HCT116 (cell line): ENCODE data around the gene SUN2. TPM values are rescaled to one million over a fixed set of nuclear protein-coding genes. Genes with fewer than 3 reads are reported as not detected.

Experiments
- ATAC-seq: fragments of 200-7000 bp; cut with Tn5 transposase; 2 replicates; pipeline ENCODE4 v1.9.1; 2020; ENCODE audit warnings: mild to moderate bottlenecking, moderate library complexity
- BruUV-seq: library from RNA; stranded (reverse); fragments of 400-500 nt; replicated peaks from 2 replicates; lab custom pipeline; 2021; lab: Mats Ljungman, UMichigan
- CTCF ChIA-PET: fragments of 300-600 bp; sonication (Branson Sonifier 250); formaldehyde crosslinking; loops from one replicate; lab custom pipeline; 2021; ENCODE audit warnings: antibody characterized with exemption; lab: Charles Lee
- POLR2A ChIA-PET: fragments of 300-600, 350-600 bp; sonication (Branson Sonifier 250); formaldehyde crosslinking; loops from one replicate; lab custom pipeline; 2021; ENCODE audit warnings: antibody characterized with exemption; lab: Charles Lee
- RAD21 ChIA-PET, 2 experiments: fragments of 300-600 bp; sonication (Branson Sonifier 250); formaldehyde crosslinking; loops; one replicate each; lab custom pipeline; 2023; ENCODE audit warnings: low total read pairs in 2 of 2; ENCODE audit not compliant: uncharacterized antibody in 2 of 2, unreplicated experiment in 2 of 2, low non-redundant PET in 1 of 2; lab: Charles Lee
- DNase-seq: peaks from one replicate; pipeline ENCODE4 v3.0.0-alpha.2; 2010; ENCODE audit warnings: low read depth, low spot score
- H2AFZ ChIP-seq: fragments of 200-600 bp; shearing (Covaris generic), sonication (generic); 2 replicates; pipeline ENCODE4 v1.6.1; 2017; ENCODE audit warnings: low read depth, mixed run types, mixed read lengths, antibody characterized with exemption, low read length; ENCODE audit not compliant: poor library complexity, severe bottlenecking
- H3K27ac ChIP-seq: 2 replicates; pipeline ENCODE4 v1.5.1; 2012; ENCODE audit warnings: low read depth, low read length
- H3K27me3 ChIP-seq: fragments of 200-600 bp; sonication (generic); 2 replicates; pipeline ENCODE4 v1.6.1; 2016; ENCODE audit warnings: mixed run types, low read length, mixed read lengths; ENCODE audit not compliant: insufficient read depth
- H3K36me3 ChIP-seq, 2 experiments: fragments of 200-500 bp in 1 of 2; fragments of 200-600 bp in 1 of 2; sonication (Bioruptor generic) in 1 of 2; sonication (generic) in 1 of 2; 2 replicates each; pipeline versions ENCODE4 v1.5.1 to v1.6.1; 2014 to 2016; ENCODE audit warnings: low read length in 2 of 2, inconsistent platforms in 1 of 2, mixed read lengths in 1 of 2, mixed run types in 1 of 2; ENCODE audit not compliant: insufficient read depth in 2 of 2, control insufficient read depth in 1 of 2
- H3K4me1 ChIP-seq, 2 experiments: fragments of 200-600 bp in 1 of 2; sonication (generic) in 1 of 2; 2 replicates each; pipeline versions ENCODE4 v1.5.1 to v1.6.1; 2012 to 2017; ENCODE audit warnings: low read length in 2 of 2, inconsistent platforms in 1 of 2, mild to moderate bottlenecking in 1 of 2, mixed read lengths in 1 of 2, mixed run types in 1 of 2, moderate library complexity in 1 of 2; ENCODE audit not compliant: insufficient read depth in 2 of 2, control insufficient read depth in 1 of 2
- H3K4me2 ChIP-seq: fragments of 200-600 bp; sonication (generic); 2 replicates; pipeline ENCODE4 v1.6.1; 2017; ENCODE audit warnings: mixed run types, low read length, mixed read lengths
- H3K4me3 ChIP-seq, 2 experiments: fragments of 200-600 bp in 1 of 2; sonication (generic) in 1 of 2; replicated peaks in 1 of 2; 2 replicates each; pipeline ENCODE4 v1.5.1; 2011 to 2016; ENCODE audit warnings: low read length in 2 of 2, control low read depth in 1 of 2, low read depth in 1 of 2, mild to moderate bottlenecking in 1 of 2, mixed read lengths in 1 of 2, mixed run types in 1 of 2
- H3K79me2 ChIP-seq: fragments of 200-600 bp; sonication (generic); 2 replicates; pipeline ENCODE4 v1.6.1; 2017; ENCODE audit warnings: mild to moderate bottlenecking, mixed run types, low read length, moderate library complexity, mixed read lengths; ENCODE audit not compliant: insufficient read depth
- H3K9ac ChIP-seq: fragments of 200-600 bp; sonication (generic); 2 replicates; pipeline ENCODE4 v1.6.1; 2016; ENCODE audit warnings: low read length, mixed read lengths
- H3K9me2 ChIP-seq: fragments of 200-600 bp; sonication (generic), shearing (Covaris generic); 2 replicates; pipeline ENCODE4 v1.6.1; 2017; ENCODE audit warnings: mixed run types, mild to moderate bottlenecking, moderate library complexity; ENCODE audit not compliant: insufficient read depth
- H3K9me3 ChIP-seq, 2 experiments: fragments of 200-500 bp in 1 of 2; fragments of 200-600 bp in 1 of 2; sonication (Bioruptor generic) in 1 of 2; sonication (generic) in 1 of 2; 2 replicates each; pipeline ENCODE4 v1.6.1; 2014 to 2017; ENCODE audit warnings: low read length in 2 of 2, mixed read lengths in 2 of 2, inconsistent platforms in 1 of 2, low read depth in 1 of 2, mild to moderate bottlenecking in 1 of 2, mixed run types in 1 of 2, moderate library complexity in 1 of 2; ENCODE audit not compliant: control insufficient read depth in 1 of 2, insufficient read depth in 1 of 2
- H4K20me1 ChIP-seq: fragments of 200-600 bp; sonication (generic), shearing (Covaris generic); 2 replicates; pipeline ENCODE4 v1.6.1; 2017; ENCODE audit warnings: mixed run types, mild to moderate bottlenecking, moderate library complexity; ENCODE audit not compliant: insufficient read depth
- ATF3 ChIP-seq: IDR thresholded peaks from 2 replicates; pipeline ENCODE4 v1.6.1; 2012
- CBX3 ChIP-seq: IDR thresholded peaks from 2 replicates; pipeline ENCODE4 v1.6.1; 2012; ENCODE audit warnings: low read depth
- EGR1 ChIP-seq: IDR thresholded peaks from 2 replicates; pipeline ENCODE4 v1.6.1; 2012; ENCODE audit warnings: low read depth
- EZH2 ChIP-seq: fragments of 200-600 bp; sonication (generic); IDR thresholded peaks from 2 replicates; pipeline ENCODE4 v1.6.1; 2017; ENCODE audit warnings: antibody characterized with exemption, mixed run types
- EZH2phosphoT487 ChIP-seq: fragments of 200-600 bp; IDR thresholded peaks from 2 replicates; pipeline ENCODE4 v1.6.1; 2018; ENCODE audit warnings: antibody characterized with exemption, borderline replicate concordance
- FOSL1 ChIP-seq: IDR thresholded peaks from 2 replicates; pipeline ENCODE4 v1.6.1; 2012; ENCODE audit warnings: low read depth
- POLR2A ChIP-seq: IDR thresholded peaks from 2 replicates; pipeline ENCODE4 v1.7.0; 2011; ENCODE audit warnings: borderline replicate concordance; ENCODE audit not compliant: insufficient read depth, insufficient read length; ENCODE audit errors: extremely low read depth
- POLR2AphosphoS5 ChIP-seq: IDR thresholded peaks from 2 replicates; pipeline ENCODE4 v1.6.1; 2011; ENCODE audit warnings: mild to moderate bottlenecking, low read depth, low read length, moderate library complexity
- RAD21 ChIP-seq: IDR thresholded peaks from 2 replicates; pipeline ENCODE4 v1.6.1; 2012; ENCODE audit warnings: low read depth, mild to moderate bottlenecking
- SP1 ChIP-seq: IDR thresholded peaks from 2 replicates; pipeline ENCODE4 v1.6.1; 2012; ENCODE audit warnings: low read depth
- SRF ChIP-seq: IDR thresholded peaks from 2 replicates; pipeline ENCODE4 v1.6.1; 2012; ENCODE audit warnings: low read depth
- TCF7L2 ChIP-seq: IDR thresholded peaks from 2 replicates; pipeline ENCODE4 v1.7.0; 2011; ENCODE audit warnings: borderline replicate concordance, inconsistent platforms; ENCODE audit not compliant: insufficient read depth, insufficient read length; ENCODE audit errors: extremely low read depth
- YY1 ChIP-seq: IDR thresholded peaks from 2 replicates; pipeline ENCODE4 v1.6.1; 2011; ENCODE audit warnings: low read length, low read depth, moderate library complexity, mild to moderate bottlenecking; ENCODE audit not compliant: insufficient replicate concordance; ENCODE audit errors: extremely low read depth
- ZFX ChIP-seq: fragments of 450-650 bp; IDR thresholded peaks from 2 replicates; pipeline ENCODE4 v1.6.1; 2017
- ZNF274 ChIP-seq: fragments of 200-500 bp; sonication (Bioruptor generic); IDR thresholded peaks from 2 replicates; pipeline ENCODE4 v1.6.1; 2014; ENCODE audit warnings: mild to moderate bottlenecking, low read depth, low read length, inconsistent platforms
- intact Hi-C: fragments of 100-400 bp; cut with micrococcal nuclease; formaldehyde crosslinking; loops from 2 replicates; pipeline ENCODE4 v1.10.0; 2022
- total RNA-seq: library from RNA; stranded (reverse); gene quantifications from one replicate; pipeline ENCODE4 v1.2.1, GENCODE V29; 2021; ENCODE audit not compliant: unreplicated experiment
- TF ChIP-seq, protein P1 (sequence below): IDR thresholded peaks from 2 replicates; pipeline ENCODE4 v1.6.1; 2012
- TF ChIP-seq, protein P2 (sequence below): IDR thresholded peaks from 2 replicates; pipeline ENCODE4 v1.6.1; 2011; ENCODE audit warnings: mild to moderate bottlenecking, low read length, moderate library complexity; ENCODE audit not compliant: insufficient replicate concordance; ENCODE audit errors: extremely low read depth
- TF ChIP-seq, protein P3 (sequence below): IDR thresholded peaks from 2 replicates; pipeline ENCODE4 v1.6.1; 2012; ENCODE audit warnings: low read depth
- TF ChIP-seq, protein P4 (sequence below), 3 experiments: fragments of 200-600 bp in 1 of 3; sonication (generic) in 1 of 3; IDR thresholded peaks in 2 of 3; conservative IDR thresholded peaks in 1 of 3; 2 replicates each; pipeline ENCODE4 v1.5.1; 2012 to 2017; ENCODE audit warnings: low read depth in 2 of 3, low read length in 2 of 3, antibody characterized with exemption in 1 of 3, borderline replicate concordance in 1 of 3, control low read depth in 1 of 3, mild to moderate bottlenecking in 1 of 3, mixed read lengths in 1 of 3, mixed run types in 1 of 3, moderate library complexity in 1 of 3; ENCODE audit not compliant: insufficient read depth in 1 of 3

Gene SUN2
- total RNA-seq, 1 experiment from 2014 or later = 71.6 TPM

DNA sequence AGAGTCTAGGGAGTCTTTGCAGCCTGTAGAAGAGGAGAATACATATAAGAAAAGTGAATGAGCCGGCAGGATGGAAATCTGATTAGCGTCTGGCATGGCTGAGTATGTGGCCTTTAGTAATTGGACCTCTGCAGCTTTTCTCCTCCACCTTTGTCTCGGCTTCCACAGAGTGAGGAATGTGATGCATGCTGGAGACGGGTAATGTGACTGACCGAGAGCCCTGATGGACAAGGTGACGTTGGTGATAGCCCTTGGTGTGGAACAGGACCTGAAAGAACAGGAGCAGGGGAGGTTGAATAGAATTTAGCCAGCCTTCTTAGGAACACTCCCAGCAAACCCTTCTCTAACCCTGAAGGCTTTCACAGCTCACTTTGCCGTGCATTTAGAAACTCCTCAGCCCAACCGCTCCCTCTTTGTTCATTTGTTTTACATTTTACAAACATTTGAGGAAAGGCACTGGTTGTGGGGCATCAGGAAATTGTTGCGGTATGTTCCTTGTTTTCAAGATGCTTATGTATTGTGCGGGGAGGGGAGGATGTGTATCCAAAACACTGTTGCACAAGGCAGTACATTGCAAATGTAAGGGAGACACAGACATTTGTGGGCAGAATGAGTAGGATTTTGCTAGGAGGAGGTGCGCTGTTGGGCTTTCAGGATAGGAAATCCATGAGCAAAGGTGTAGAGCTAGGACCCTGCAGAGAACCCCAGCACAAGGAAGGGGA is 43.2 kb downstream of the SUN2 start:
- Histone ChIP-seq H3K9me3 (no peaks in the 10 kb centered on the region), H3K4me3 (no peak overlapping the region), H3K27me3 (no peaks in the 10 kb centered on the region), H3K4me1 (peaks cover 2 to 12% of the 10 kb centered on the region in 2 experiments), H3K4me2 (no peak overlapping the region), H3K9me2 (no peaks in the 10 kb centered on the region), H4K20me1 (no peaks in the 10 kb centered on the region), H3K36me3 (peaks cover 6 to 16% of the 10 kb centered on the region in 2 experiments; a peak in 3 of 4 replicates), H3K9ac (no peak overlapping the region), H3K27ac (no peak overlapping the region), H3K79me2 (peaks cover 80% of the 10 kb centered on the region), H2AFZ (no peak overlapping the region)
- RAD21 ChIA-PET = no interaction called here
- TF ChIP-seq TCF7L2 (no peak), ZNF274 (no peak), POLR2AphosphoS5 (no peak), ZFX (no peak), EZH2 (no peak), CBX3 (no peak), YY1 (no peak), POLR2A (no peak), ATF3 (no peak), SRF (no peak), EGR1 (no peak), SP1 (no peak), EZH2phosphoT487 (no peak), FOSL1 (no peak), RAD21 (no peak)
- TF ChIP-seq, protein P1, sequence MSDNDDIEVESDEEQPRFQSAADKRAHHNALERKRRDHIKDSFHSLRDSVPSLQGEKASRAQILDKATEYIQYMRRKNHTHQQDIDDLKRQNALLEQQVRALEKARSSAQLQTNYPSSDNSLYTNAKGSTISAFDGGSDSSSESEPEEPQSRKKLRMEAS = no peak
- TF ChIP-seq, protein P2, sequence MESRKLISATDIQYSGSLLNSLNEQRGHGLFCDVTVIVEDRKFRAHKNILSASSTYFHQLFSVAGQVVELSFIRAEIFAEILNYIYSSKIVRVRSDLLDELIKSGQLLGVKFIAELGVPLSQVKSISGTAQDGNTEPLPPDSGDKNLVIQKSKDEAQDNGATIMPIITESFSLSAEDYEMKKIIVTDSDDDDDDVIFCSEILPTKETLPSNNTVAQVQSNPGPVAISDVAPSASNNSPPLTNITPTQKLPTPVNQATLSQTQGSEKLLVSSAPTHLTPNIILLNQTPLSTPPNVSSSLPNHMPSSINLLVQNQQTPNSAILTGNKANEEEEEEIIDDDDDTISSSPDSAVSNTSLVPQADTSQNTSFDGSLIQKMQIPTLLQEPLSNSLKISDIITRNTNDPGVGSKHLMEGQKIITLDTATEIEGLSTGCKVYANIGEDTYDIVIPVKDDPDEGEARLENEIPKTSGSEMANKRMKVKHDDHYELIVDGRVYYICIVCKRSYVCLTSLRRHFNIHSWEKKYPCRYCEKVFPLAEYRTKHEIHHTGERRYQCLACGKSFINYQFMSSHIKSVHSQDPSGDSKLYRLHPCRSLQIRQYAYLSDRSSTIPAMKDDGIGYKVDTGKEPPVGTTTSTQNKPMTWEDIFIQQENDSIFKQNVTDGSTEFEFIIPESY = no peak
- TF ChIP-seq, protein P3, sequence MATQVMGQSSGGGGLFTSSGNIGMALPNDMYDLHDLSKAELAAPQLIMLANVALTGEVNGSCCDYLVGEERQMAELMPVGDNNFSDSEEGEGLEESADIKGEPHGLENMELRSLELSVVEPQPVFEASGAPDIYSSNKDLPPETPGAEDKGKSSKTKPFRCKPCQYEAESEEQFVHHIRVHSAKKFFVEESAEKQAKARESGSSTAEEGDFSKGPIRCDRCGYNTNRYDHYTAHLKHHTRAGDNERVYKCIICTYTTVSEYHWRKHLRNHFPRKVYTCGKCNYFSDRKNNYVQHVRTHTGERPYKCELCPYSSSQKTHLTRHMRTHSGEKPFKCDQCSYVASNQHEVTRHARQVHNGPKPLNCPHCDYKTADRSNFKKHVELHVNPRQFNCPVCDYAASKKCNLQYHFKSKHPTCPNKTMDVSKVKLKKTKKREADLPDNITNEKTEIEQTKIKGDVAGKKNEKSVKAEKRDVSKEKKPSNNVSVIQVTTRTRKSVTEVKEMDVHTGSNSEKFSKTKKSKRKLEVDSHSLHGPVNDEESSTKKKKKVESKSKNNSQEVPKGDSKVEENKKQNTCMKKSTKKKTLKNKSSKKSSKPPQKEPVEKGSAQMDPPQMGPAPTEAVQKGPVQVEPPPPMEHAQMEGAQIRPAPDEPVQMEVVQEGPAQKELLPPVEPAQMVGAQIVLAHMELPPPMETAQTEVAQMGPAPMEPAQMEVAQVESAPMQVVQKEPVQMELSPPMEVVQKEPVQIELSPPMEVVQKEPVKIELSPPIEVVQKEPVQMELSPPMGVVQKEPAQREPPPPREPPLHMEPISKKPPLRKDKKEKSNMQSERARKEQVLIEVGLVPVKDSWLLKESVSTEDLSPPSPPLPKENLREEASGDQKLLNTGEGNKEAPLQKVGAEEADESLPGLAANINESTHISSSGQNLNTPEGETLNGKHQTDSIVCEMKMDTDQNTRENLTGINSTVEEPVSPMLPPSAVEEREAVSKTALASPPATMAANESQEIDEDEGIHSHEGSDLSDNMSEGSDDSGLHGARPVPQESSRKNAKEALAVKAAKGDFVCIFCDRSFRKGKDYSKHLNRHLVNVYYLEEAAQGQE = no peak
- TF ChIP-seq, protein P4, sequence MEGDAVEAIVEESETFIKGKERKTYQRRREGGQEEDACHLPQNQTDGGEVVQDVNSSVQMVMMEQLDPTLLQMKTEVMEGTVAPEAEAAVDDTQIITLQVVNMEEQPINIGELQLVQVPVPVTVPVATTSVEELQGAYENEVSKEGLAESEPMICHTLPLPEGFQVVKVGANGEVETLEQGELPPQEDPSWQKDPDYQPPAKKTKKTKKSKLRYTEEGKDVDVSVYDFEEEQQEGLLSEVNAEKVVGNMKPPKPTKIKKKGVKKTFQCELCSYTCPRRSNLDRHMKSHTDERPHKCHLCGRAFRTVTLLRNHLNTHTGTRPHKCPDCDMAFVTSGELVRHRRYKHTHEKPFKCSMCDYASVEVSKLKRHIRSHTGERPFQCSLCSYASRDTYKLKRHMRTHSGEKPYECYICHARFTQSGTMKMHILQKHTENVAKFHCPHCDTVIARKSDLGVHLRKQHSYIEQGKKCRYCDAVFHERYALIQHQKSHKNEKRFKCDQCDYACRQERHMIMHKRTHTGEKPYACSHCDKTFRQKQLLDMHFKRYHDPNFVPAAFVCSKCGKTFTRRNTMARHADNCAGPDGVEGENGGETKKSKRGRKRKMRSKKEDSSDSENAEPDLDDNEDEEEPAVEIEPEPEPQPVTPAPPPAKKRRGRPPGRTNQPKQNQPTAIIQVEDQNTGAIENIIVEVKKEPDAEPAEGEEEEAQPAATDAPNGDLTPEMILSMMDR (IDR thresholded peaks at IDR 0.05 in 2 of 3, conservative IDR thresholded peaks at IDR 0.05 in 1 of 3; ENCODE audit: borderline replicate concordance in 1 of 3, insufficient read depth in 1 of 3, low read depth in 2 of 3, low read length in 2 of 3) = no peak
- no peak for ATAC-seq
- BruUV-seq = no TSS peak
- no peak for DNase-seq
- POLR2A ChIA-PET = no interaction called here
- intact Hi-C loops = no loop called here
- CTCF ChIA-PET = no interaction called here
